Gastroesophageal sphincter (tissue), 3 donors: ENCODE measurements around the gene TNFRSF9.

Experiments
- CTCF ChIP-seq, 4 experiments: fragments of 200-600 bp in 2 of 4; fragments of 450-650 bp in 2 of 4; sonication (generic) in 1 of 4; IDR thresholded peaks; one replicate each; pipeline ENCODE4 v1.5.1; 2017 to 2019; ENCODE audit warnings: antibody characterized with exemption in 4 of 4, mild to moderate bottlenecking in 2 of 4, moderate library complexity in 2 of 4
- POLR2A ChIP-seq, 2 donors: fragments of 450-650 bp; IDR thresholded peaks; one replicate each; pipeline ENCODE4 v1.6.1; 2017; ENCODE audit warnings: antibody characterized with exemption in 2 of 2, mild to moderate bottlenecking in 2 of 2, moderate library complexity in 1 of 2

GRCh38 chr1:7869136-7869920, 71.3 kb downstream of the TNFRSF9 start:
- TF ChIP-seq CTCF (IDR thresholded peaks at IDR 0.05) (no peak), POLR2A (IDR thresholded peaks at IDR 0.05) (no peak)
